NCI-H2227 (cell line): Measurements from ENCODE around the gene SLC13A2.

Experiments used
- DNase-seq: peaks from one replicate; lab custom pipeline; 2025; ENCODE audit not compliant: unreplicated experiment; lab: John Stamatoyannopoulos, UW

Gene SLC13A2

GRCh38 chr17:28532050-28532960, 58.9 kb downstream of the SLC13A2 start:
- no peak for DNase-seq

DNA sequence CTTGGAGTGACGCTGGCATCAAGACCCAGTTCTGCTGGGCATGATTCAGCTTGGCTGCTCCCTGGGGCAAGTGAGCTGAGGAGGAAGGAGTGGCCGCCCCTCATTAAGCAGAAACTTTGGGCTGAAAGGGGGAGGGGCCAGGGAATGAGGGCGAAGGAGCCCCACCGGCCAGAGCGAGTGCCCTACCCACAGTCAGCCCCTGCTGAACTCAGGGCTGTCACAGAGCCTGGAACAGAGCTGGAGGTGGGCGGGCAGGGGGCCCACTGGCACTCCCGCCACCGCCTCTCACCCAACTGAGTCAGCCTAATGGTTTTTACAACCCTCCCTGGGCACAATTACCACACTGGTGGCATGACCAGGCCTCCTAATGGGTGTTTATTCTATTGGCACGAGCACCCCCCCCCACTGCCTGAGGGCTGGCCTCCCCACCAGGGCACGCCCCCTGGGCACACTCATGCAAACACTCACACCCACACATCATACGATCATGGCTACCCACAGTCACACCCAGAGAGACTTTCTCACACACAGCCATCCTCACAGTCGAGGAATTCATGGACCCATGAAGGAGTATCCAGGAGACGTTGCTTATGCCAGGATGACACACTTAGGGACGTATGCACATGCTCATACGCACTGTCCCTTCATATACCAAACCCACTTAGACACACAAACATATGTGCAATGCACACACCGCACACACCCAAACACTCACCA, 59.8 kb downstream of the SLC13A2 start:
- DNase-seq, result no peak

DNA sequence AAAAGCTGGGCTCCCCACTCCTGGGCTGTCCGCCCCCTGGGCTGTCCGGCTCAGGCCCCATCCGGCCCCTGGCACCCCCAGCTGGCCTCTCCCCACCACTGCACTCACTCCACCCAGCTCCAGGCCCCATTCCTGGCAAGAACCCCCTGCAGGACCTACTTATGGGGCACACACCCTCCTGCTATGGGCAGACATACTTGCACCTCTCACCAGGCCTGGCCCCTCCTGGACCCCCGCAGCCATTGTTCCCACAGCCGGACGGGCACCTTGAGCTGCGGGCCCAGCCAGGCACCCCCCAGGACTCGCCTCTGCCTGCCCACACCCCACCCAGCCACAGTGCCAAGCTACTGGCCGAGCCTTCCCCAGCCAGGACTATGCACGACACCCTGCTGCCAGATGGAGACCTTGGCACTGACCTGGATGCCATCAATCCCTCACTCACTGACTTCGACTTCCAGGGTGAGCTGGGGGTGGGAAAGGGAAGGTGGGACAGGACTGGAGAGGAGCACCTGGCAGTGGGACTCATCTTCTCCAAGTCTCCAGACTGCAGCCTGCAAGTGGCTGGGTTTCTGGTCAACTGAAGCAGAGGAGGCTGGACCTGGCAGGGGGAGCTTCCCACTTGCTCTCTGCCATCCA, 61.4 kb downstream of the SLC13A2 start:
- no peak for DNase-seq

- DNase-seq, result no peak
Observed at GRCh38 chr17:28536532-28537218, 63.2 kb downstream of the SLC13A2 start.

GRCh38 chr17:28537219-28537610, 63.8 kb downstream of the SLC13A2 start:
- DNase-seq, result no peak

DNA sequence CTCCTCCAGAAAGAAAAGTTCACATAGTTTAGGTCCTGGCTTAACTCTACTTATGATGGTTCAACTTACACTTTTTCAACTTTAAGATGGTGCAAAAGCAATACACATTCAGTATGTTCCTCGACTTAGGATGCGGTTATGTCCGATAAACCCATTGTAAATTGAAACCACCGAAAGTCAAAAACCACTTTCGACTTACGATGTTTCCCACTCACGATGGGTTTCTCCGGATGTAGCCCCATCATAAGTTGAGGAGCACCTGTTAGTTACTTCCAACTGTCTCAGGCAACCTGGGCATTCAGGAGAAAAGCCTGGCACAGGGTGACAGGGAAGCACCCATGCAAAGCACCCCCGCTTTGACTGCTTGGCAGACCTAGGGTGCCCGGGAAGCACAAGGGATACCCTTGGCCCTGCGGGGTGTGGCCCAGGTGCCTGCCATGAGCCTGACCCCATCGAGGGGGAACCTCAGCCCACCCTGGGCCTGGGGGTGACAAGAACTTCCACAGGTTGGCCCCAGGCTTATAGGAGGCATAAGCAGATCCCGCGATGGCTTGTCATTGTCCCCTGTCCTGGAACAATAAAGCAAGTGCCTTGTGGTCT, 65.0 kb downstream of the SLC13A2 start:
- no peak for DNase-seq

- DNase-seq, result no peak
Observed at GRCh38 chr17:28540231-28540630, 66.8 kb downstream of the SLC13A2 start.

DNA sequence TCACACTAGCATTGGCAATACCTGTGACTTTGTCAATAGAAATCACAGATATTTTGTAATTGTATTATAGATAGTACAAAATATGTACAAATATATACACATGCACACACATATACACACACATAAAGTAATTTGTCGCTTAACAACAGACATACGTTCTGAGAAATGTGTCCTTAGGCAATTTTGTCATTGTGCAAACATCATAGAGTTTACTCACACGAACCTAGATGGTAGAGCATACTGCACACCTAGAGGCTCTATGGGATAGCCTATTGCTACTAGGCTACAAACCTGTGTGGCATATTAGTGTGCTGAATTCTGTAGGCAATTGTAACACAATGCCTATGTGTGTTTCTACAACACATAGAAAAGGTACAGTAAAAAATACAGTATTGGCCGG, 68.0 kb downstream of the SLC13A2 start:
- DNase-seq, result no peak

GRCh38 chr17:28544402-28545140, 71.1 kb downstream of the SLC13A2 start:
- DNase-seq, result no peak

DNA sequence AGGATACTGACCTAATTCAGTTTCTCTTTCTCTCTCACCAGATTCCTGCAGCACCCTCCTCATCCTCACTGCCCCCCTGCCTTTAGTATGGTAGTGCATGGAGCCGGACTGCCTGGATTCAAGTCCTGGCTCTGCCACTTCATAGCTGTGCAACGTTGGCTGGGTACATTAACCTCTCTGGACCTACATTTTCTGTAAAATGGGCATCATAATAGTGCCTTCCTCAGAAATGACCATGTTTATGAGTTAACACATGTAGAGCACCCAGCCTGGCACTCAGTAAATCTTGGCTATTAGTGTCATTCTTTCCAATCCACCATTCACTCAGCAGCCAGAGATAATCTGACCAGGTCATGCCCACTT, 71.7 kb downstream of the SLC13A2 start:
- DNase-seq, result no peak

DNA sequence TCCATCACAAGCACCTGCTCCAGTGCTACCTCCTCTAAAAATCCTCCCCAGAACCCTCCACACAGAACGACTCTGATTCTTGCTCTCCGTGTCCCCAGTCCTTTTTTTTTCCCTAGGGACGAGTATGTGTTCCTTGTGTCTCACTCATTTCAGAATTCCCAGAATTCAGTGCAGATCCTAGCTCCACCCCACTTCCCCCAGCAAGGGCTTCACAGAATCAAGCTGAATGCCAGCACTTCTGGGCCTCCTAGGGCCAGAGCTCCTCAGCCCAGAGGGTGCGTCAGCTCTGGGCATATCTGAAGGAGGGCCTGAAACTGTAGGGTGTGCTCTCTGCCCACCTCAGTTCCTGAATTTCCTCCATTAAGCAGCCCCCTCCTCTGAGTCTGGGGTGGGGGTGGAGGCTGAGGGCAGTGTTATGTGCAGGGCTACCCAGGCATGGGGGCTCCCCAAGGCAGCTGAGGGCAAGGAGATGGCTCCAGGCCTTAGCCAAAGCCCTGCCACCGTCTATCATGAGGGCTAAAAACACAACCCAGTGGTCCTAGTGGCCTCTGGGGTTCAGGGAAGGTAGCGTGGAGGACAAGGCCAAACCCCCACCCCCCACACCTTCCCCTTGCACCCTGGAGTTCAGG, 72.5 kb downstream of the SLC13A2 start:
- DNase-seq, result no peak

DNA sequence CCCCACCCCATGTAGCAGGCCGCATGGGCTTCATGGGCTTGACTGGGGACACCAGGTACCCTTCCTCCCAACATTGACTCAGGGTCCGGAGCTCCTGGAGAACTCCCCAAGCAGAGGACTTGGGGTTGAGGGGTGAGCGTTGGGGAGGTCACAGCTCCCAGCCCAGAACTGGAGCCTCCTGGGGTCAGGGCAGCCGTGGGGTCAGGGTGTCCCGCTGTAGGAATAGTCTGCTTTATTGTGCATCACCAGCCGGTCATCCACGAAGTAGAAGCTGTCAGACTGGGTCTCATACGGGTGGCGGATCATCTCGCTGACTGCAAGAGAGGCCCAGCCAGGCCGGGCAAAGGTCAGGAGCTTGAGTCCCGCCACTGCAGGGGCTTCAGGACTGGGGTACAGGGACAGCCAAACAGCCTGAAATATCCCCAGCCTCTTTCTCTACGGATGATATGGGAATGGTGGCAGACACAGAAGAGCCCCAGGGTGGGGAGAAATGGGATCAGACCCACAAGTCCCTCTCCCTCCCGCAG, 73.7 kb downstream of the SLC13A2 start:
- DNase-seq, result no peak
